PC-9 (cell line): Measurements from ENCODE around the gene TBC1D13. TPM values are rescaled to one million over a fixed set of nuclear protein-coding genes. Genes with fewer than 3 reads are reported as not detected.

Experiments
- BruUV-seq: library from RNA; stranded (reverse); fragments of 400-500 nt; replicated peaks from 2 replicates; lab custom pipeline; 2021; lab: Mats Ljungman, UMichigan
- CTCF ChIA-PET: fragments of 300-600 bp; sonication (Branson Sonifier 250); formaldehyde crosslinking; loops from one replicate; lab custom pipeline; 2022; ENCODE audit warnings: antibody characterized with exemption; lab: Charles Lee
- POLR2A ChIA-PET: fragments of 300-600 bp; sonication (Branson Sonifier 250); formaldehyde crosslinking; loops from one replicate; lab custom pipeline; 2022; ENCODE audit warnings: antibody characterized with exemption; ENCODE audit not compliant: unreplicated experiment; lab: Charles Lee
- DNase-seq, 2 experiments: peaks; one replicate each; pipeline versions ENCODE4 v3.0.0 to v3.0.0-alpha.2; 2015 to 2022; ENCODE audit warnings: mixed read lengths in 1 of 2
- H2AFZ ChIP-seq: fragments of 200-600 bp; sonication (generic); 2 replicates; pipeline ENCODE4 v1.8.1; 2017; ENCODE audit warnings: antibody characterized with exemption
- H3F3A ChIP-seq: fragments of 200-600 bp; sonication (generic); 2 replicates; pipeline ENCODE4 v1.8.1; 2017; ENCODE audit warnings: antibody characterized with exemption, mild to moderate bottlenecking, low read depth; ENCODE audit not compliant: insufficient read depth
- H3K27ac ChIP-seq: fragments of 200-600 bp; sonication (generic); 2 replicates; pipeline ENCODE4 v1.6.1; 2016; ENCODE audit warnings: mixed run types
- H3K27me3 ChIP-seq: fragments of 200-600 bp; sonication (generic); 2 replicates; pipeline ENCODE4 v1.6.1; 2016; ENCODE audit warnings: low read depth, mixed run types; ENCODE audit not compliant: insufficient read depth
- H3K36me3 ChIP-seq: fragments of 200-600 bp; sonication (generic); 2 replicates; pipeline ENCODE4 v1.6.1; 2016; ENCODE audit warnings: low read depth, mixed run types
- H3K4me1 ChIP-seq: fragments of 200-600 bp; sonication (generic); replicated peaks from 2 replicates; pipeline ENCODE4 v1.6.1; 2016; ENCODE audit warnings: mixed run types; ENCODE audit not compliant: insufficient read depth
- H3K4me2 ChIP-seq: fragments of 200-600 bp; sonication (generic); 2 replicates; pipeline ENCODE4 v1.6.1; 2017; ENCODE audit warnings: mixed run types
- H3K4me3 ChIP-seq: fragments of 200-600 bp; sonication (generic); 2 replicates; pipeline ENCODE4 v1.6.1; 2016; ENCODE audit warnings: mixed run types
- H3K79me2 ChIP-seq: fragments of 200-600 bp; sonication (generic); 2 replicates; pipeline ENCODE4 v1.6.1; 2017; ENCODE audit warnings: low read depth, mixed run types
- H3K9me2 ChIP-seq: fragments of 200-600 bp; sonication (generic); 2 replicates; pipeline ENCODE4 v1.8.1; 2017; ENCODE audit warnings: mild to moderate bottlenecking; ENCODE audit not compliant: insufficient read depth
- H3K9me3 ChIP-seq: fragments of 200-600 bp; sonication (generic); 2 replicates; pipeline ENCODE4 v1.8.1; 2016; ENCODE audit warnings: low read depth; ENCODE audit not compliant: insufficient read depth
- H4K20me1 ChIP-seq: fragments of 200-600 bp; sonication (generic); 2 replicates; pipeline ENCODE4 v1.8.1; 2017; ENCODE audit not compliant: insufficient read depth
- CTCF ChIP-seq: fragments of 200-600 bp; sonication (generic); conservative IDR thresholded peaks from 2 replicates; pipeline ENCODE4 v1.6.1; 2017; ENCODE audit warnings: mixed run types, antibody characterized with exemption, mild to moderate bottlenecking, moderate library complexity
- EZH2 ChIP-seq: fragments of 200-600 bp; sonication (generic); IDR thresholded peaks from 2 replicates; pipeline ENCODE4 v1.8.0; 2017; ENCODE audit warnings: antibody characterized with exemption, low read depth
- intact Hi-C: fragments of 100-400 bp; cut with micrococcal nuclease; formaldehyde crosslinking; loops from one replicate; pipeline ENCODE4 v1.10.0; 2022; ENCODE audit not compliant: unreplicated experiment
- total RNA-seq: library from RNA; stranded (reverse); gene quantifications from 2 replicates; pipeline ENCODE4 v1.2.3, GENCODE V29; 2021

TBC1D13 gene
- total RNA-seq, 1 experiment from 2014 or later, result 41.9 TPM

GRCh38 chr9:128787659-128788058, 606 bp downstream of the TBC1D13 start:
- peak in 1 of 2 experiments; percentile 9 for DNase-seq
- Histone ChIP-seq H3K79me2 (peaks cover 24% of the 10 kb centered on the region), H3F3A (peaks cover 11% of the 10 kb centered on the region; the same call in 1 of the 2 replicates), H3K27ac (no peak overlapping the region), H3K4me3 (peak overlapping the region; percentile 96), H3K27me3 (no peaks in the 10 kb centered on the region), H3K9me2 (no peaks in the 10 kb centered on the region), H3K4me2 (peak overlapping the region; percentile 97), H4K20me1 (no peaks in the 10 kb centered on the region), H3K9me3 (no peaks in the 10 kb centered on the region), H2AFZ (peak overlapping the region; percentile 99; the same call in 1 of the 2 replicates), H3K36me3 (0 out of 2 replicates have a peak, but pooled peaks cover 3% of the 10 kb centered on the region), H3K4me1 (peaks cover 16% of the 10 kb centered on the region)
- TF ChIP-seq CTCF (no peak), EZH2 (no peak)
- CTCF ChIA-PET, result no interaction called here
- BruUV-seq, result no TSS peak
- intact Hi-C loops, result loop anchor here (1.0 to 2.0 kb wide), 2 partner anchors 15 to 153 kb away; no protein-coding TSS in a partner anchor
- POLR2A ChIA-PET, result no interaction called here

- Histone ChIP-seq H3K36me3 (0 out of 2 replicates have a peak, but pooled peaks cover 3% of the 10 kb centered on the region), H3K4me3 (peak overlapping the region; percentile 96; the same call in 1 of the 2 replicates), H3K27ac (no peak overlapping the region)
These were observed 1.4 kb downstream of the TBC1D13 start for GRCh38 chr9:128788445-128788844.

GRCh38 chr9:128790536-128790935, 3.5 kb downstream of the TBC1D13 start:
- H3K36me3 ChIP-seq, result 0 out of 2 replicates have a peak, but pooled peaks cover 3% of the 10 kb centered on the region
- BruUV-seq, result no TSS peak

More at GRCh38 chr9:128788445-128788844, 1.4 kb downstream of the TBC1D13 start:
- CTCF ChIA-PET, result interaction anchor here (0.6 kb wide), 2 partner anchors 67 to 1369 kb away, joined by 4 to 8 read pairs; no protein-coding TSS in a partner anchor
- H4K20me1 ChIP-seq, result no peaks in the 10 kb centered on the region
- H3K27me3 ChIP-seq, result no peaks in the 10 kb centered on the region
- H3K9me3 ChIP-seq, result no peaks in the 10 kb centered on the region
- intact Hi-C loops, result no loop called here
- BruUV-seq, result TSS peak; percentile 49
- peaks cover 24% of the 10 kb centered on the region for H3K79me2 ChIP-seq
- no peak for DNase-seq
- H2AFZ ChIP-seq, result no peak overlapping the region
- H3K4me1 ChIP-seq, result peaks cover 13% of the 10 kb centered on the region
- TF ChIP-seq EZH2 (no peak), CTCF (no peak)
- POLR2A ChIA-PET, result interaction anchor here (0.6 kb wide), 1 partner anchor 35 kb away, joined by 4 read pairs; no protein-coding TSS in a partner anchor
- H3K9me2 ChIP-seq, result no peaks in the 10 kb centered on the region
- peaks cover 11% of the 10 kb centered on the region; the same call in 1 of the 2 replicates for H3F3A ChIP-seq
- peak overlapping the region; percentile 97 for H3K4me2 ChIP-seq

More at GRCh38 chr9:128790536-128790935, 3.5 kb downstream of the TBC1D13 start:
- DNase-seq, result no peak
- H2AFZ ChIP-seq, result no peak overlapping the region
- TF ChIP-seq EZH2 (no peak), CTCF (no peak)
- CTCF ChIA-PET, result interaction anchor here (0.6 kb wide), 1 partner anchor 27 kb away, joined by 3 read pairs; no protein-coding TSS in a partner anchor
- peaks cover 24% of the 10 kb centered on the region for H3K79me2 ChIP-seq
- H3K27ac ChIP-seq, result no peak overlapping the region
- no peaks in the 10 kb centered on the region for H3K27me3 ChIP-seq
- no peaks in the 10 kb centered on the region for H3K9me3 ChIP-seq
- POLR2A ChIA-PET, result no interaction called here
- no peaks in the 10 kb centered on the region for H4K20me1 ChIP-seq
- no peak overlapping the region for H3K4me3 ChIP-seq
- intact Hi-C loops, result no loop called here
- peaks cover 9% of the 10 kb centered on the region; the same call in 1 of the 2 replicates for H3K4me1 ChIP-seq
- H3K9me2 ChIP-seq, result no peaks in the 10 kb centered on the region
- H3F3A ChIP-seq, result peaks cover 7% of the 10 kb centered on the region; the same call in 1 of the 2 replicates
- H3K4me2 ChIP-seq, result no peak overlapping the region
